NCI-H2081 (cell line): ENCODE measurements around the gene TK2.
A peak's percentile ranks its signal among the peaks of the same experiment; 100 is the strongest.
"Not testable (repeated sequence)": the region's sequence is repeated elsewhere in the genome, so short reads cannot be mapped to it uniquely, and the experiment has no call there.

Source experiments
- DNase-seq, 2 experiments: peaks; one replicate each; lab custom pipeline; 2025; lab: John Stamatoyannopoulos, UW

Gene TK2

DNA sequence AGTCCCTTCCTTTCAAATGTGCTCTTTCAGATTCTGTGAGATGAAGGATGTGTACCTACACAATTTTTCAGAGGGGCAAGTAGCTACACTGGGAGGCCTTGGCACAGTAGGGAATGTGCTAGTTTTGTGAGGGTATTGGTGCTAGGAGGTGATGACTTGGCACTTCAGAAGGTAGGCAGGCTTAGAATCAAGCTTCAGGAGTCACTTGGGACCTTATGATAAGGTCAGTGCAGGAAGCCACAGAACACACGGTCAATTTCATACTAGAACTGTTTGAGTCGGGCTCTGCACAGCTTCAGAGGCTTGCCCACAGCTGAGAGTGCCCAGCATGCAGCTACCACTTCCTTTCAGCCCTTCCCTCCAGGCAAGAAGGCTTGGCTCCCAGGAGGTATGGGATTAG, 22.4 kb upstream of the TK2 start:
- DNase-seq, result no peak

DNA sequence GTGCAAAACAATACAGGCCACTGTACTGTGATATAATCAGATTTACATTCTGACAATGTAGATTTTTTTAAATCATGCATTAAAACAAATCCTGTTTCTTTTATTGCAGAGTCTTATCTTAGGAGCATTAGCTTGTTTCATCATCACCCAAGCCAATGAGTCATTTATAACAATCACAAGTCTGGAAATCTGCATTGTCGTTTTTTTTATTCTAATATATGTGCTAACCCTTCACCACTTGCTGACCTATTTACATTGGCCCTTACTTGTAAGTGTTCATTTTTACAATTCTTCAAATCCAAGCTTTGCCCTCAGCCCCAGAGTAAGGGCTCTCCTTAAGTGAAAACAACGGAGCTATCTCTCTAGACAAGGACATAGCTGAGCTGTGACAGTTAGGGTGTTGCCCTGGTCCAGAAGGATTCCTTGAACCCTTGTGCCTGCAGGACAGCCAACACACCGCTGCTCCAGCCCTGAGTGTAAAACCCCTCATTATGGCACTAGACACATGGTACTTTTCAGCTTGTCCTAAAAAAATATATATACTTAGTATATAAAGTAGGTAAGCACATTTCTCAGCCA, 20.0 kb upstream of the TK2 start:
- DNase-seq, result no peak

DNA sequence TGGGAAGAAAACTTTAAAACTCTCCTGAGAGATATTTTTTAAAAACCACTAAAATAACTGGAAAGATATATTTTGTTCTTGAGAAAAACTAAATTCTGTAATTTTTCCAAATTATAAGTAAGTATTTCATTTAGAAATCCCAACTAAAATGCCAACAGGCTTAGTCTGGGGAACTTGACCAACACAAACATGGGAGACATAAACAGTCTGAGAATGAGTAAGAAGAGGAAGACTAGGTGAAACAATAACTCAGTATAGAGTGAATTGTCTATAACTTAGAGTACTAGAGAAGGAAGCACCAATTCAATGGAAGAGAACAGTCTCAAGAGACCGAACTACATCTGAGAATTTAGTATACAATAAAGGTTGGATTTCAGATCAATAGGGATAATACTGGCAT, 19.2 kb upstream of the TK2 start:
- no peak for DNase-seq

- no peak for DNase-seq
Measured at GRCh38 chr16:66568355-66568754, 18.4 kb upstream of the TK2 start.

- not testable (repeated sequence) for DNase-seq
Measured at GRCh38 chr16:66567270-66567669, 17.3 kb upstream of the TK2 start.

DNA sequence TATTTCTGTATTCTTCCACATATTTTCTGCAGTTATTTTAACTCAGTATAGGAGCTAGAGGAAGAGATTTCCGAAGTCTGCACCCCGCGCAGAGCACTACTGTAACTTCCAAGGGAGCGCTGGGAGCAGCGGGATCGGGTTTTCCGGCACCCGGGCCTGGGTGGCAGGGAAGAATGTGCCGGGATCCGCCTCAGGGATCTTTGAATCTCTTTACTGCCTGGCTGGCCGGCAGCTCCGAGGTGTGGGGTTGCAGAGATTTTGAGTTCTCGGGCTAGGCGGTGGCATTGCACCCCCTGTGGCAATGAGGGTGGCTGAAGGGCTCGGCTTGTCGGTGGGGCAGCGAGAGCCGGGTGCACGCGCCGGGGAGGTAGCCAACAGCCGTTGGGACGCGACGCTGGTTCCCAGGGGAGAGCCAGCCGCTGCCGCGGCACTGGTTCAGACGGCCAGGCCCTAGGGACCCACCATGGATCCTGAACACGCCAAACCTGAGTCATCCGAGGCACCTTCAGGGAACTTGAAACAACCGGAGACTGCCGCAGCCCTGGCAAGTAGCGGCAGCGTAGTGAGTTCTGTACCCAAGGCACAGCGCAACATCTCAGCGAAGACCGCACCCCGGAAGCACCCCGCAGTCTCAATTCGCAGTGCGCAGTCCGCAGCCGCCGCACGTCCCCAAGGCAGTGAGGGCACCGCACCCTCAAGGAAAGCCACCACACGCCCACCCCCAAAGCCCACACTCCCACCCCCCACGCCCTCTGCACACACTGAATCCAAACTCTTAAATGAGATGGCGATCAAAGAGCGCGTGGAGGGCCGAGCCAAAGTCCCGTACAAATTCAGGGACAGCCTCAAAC, 16.4 kb upstream of the TK2 start, which contains the start of gene CMTM1:
Gene CMTM1 (plus strand): TSS at position 389 of the 851 bp plus-strand sequence. CDS start 75 bp downstream, at position 464.
- no peak for DNase-seq

- DNase-seq, result no peak
Measured at GRCh38 chr16:66563574-66564334, 13.8 kb upstream of the TK2 start.

DNA sequence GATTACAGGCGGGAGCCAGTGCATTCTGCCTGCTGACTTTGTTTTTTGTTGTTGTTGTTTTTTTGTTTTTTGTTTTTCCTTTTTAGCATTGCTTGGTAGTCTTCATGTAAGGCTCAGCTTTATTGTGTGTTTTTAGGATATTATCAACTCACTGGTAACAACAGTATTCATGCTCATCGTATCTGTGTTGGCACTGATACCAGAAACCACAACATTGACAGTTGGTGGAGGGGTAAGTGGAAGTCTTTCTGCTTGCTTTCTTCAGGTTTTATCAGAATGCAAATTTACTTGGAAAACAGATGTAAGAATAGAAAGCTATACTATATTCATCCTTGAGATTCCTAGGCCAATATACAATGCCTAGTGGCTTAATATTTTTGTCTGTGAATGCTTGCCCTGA, 13.1 kb upstream of the TK2 start:
- DNase-seq, result no peak

DNA sequence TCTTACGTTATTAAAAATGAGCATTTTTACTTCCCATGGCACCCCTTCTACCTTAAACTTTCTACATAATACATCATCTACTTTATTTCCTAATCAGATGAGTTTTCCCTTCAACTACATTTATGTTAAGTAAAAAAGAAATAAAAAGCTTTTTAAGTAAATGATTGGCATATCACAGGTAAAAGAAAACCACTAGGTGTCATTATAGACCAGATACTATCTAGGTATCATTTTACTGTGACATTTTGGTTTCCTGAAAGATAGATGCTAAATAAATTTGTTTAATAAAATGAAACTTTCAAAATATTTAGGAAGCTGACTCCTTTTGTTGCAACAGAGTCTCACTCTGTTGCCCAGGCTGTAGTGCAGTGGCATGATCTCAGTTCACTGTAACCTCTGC, 12.5 kb upstream of the TK2 start:
- DNase-seq, result no peak

- no peak for DNase-seq
Measured at GRCh38 chr16:66561381-66562080, 11.6 kb upstream of the TK2 start.

GRCh38 chr16:66560107-66560506, 10.2 kb upstream of the TK2 start:
- DNase-seq, result no peak

DNA sequence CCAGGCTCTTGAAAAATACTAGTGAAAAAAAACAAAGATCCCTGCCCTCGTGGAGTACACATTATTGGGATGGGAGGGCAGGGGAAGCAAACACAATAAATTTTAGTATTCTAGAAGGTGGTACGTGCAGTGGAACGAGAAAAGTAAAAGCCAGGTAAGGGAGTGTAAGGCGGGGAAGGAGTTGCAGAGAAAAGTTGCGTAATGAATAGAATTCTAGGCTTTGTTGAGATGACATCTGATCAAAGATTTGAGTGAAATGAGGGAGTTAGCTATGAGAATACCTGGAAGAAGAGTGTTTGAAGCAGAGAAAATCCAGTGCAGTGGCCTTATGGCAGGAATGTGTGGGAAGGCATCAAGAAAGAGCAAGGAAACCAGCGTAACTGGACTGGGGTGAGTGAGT, 4.6 kb upstream of the TK2 start:
- DNase-seq, result no peak

DNA sequence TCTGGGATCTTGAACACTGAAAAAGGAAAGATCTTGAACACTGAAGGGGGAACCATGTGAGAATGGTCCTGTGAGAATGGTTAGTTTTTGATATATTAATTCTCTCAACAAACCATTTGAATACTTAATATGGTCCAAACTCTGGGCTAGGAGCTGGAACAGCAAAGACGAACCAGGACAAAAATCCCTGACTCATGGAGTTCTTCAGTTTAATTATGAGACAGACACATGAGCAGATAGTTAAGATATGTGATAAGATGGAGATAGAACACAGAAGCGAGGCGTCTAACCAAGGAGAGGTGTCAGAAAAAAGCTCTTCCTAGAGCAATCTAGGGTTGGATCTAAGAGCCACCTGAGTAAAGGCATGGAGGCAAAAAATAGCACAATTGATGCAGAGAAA, 4.1 kb upstream of the TK2 start:
- no peak for DNase-seq

DNA sequence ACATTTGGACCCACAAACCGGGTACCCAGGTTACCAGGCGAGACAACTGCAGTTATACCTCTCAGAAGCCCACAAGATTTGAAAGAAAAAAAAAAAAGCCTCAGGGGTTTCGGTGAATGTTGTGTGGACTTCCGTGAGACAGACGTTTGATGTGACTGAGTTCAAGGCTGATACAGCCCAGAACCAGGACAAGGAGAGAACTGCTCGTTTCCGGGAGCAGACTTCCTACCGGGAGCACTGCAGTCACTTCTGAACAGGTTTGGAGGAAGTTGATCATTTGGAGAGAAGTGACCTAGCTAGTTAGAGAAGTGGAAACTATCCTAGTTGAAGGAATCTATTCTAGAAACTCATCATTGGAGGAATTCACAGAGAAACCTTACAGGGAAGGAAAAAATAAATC, 3.3 kb upstream of the TK2 start:
- no peak for DNase-seq

GRCh38 chr16:66552286-66553177, 2.6 kb upstream of the TK2 start, which contains the start of gene CKLF:
CKLF (plus strand) TSS chr16:66552576; CDS start chr16:66552716, 140 bp downstream.
- peak; percentile 54 to 81 for DNase-seq

GRCh38 chr16:66551788-66552285, 1.9 kb upstream of the TK2 start:
- no peak for DNase-seq

- peak in 1 of 2 experiments; percentile 34 for DNase-seq
Measured at GRCh38 chr16:66551348-66551759, 1.4 kb upstream of the TK2 start.

- DNase-seq, result no peak
Measured at GRCh38 chr16:66548868-66549267, 1.1 kb downstream of the TK2 start.

DNA sequence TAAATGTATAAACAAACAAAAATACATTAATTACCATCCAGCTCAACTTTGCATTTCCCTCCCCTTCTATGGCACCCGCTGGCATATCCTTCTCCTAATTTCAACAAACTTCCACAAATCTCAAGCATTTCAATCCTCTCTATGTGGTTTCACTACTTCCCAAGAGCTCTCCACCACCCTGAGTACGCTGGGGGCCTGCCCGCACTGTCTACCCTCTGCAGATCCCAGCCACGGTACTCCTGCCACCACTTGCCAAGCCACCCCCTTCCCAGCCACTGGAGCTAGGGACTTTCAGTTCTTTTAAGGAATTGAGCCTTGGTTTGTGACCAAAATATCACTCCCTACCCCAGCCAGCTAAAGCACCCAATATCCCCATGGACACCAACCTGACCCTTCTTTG, 1.9 kb downstream of the TK2 start:
- DNase-seq, result no peak

DNA sequence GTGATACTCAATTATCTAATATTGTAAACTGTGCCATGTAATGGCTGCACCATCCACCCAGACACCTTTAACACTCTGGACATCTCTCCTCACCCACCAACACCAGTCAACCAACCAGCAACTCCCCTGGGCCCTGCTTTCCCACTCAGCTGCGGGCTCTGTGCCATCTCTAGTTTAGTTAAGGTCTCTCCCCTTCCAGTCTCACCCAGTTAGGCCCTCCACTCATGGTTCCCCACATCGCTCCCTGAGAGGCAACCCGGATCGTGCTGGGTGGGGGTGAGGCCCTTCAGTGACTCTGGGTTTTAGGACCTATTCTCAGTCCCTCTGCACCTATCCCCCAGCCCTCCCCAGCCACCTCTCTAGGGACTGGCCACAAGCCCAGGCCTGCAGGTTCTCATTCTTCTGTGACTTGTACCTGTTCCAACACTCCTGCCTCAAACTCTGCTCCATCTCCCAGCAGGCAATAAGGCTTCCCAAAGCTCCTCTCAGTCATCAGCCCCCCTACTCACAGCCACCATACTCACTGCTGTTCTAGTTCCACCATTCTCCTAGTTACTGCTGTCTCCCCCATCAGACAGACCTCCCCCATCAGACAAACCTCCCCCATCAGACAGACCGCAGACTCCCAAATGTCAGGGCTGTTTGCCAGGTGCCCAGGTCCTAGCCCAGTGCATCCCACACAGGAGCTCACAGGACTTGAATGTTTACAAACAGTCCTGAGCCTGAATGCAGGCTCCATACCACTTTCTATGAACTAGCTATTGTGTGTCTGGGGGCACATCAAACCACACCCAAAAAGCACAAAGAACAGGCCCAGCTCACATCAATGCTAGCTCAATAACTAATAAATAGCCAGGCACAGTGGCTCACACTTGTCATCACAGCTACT, 2.6 kb downstream of the TK2 start:
- no peak for DNase-seq
